Liver (tissue), 9 donors: Measurements from ENCODE around the gene CCDC187. TPM values are rescaled to one million over a fixed set of nuclear protein-coding genes. Genes with fewer than 3 reads are reported as not detected.

Experiments used
- DNase-seq: peaks from one replicate; pipeline ENCODE4 v3.0.0-alpha.2; 2017; ENCODE audit warnings: low spot score
- H3K27ac ChIP-seq, 2 donors: one replicate each; pipeline ENCODE4 v1.7.0; 2013; ENCODE audit warnings: inconsistent platforms in 2 of 2, low read length in 2 of 2, control low read depth in 1 of 2, low read depth in 1 of 2, mild to moderate bottlenecking in 1 of 2
- H3K27me3 ChIP-seq, 4 donors: one replicate each; pipeline versions ENCODE4 v1.6.1 to v1.7.0; 2013; ENCODE audit warnings: low read length in 3 of 4, inconsistent platforms in 1 of 4, mild to moderate bottlenecking in 1 of 4, moderate library complexity in 1 of 4; ENCODE audit not compliant: control insufficient read depth in 4 of 4, insufficient read depth in 4 of 4
- H3K36me3 ChIP-seq, 4 donors: one replicate each; pipeline versions ENCODE4 v1.6.1 to v1.7.0; 2013; ENCODE audit warnings: low read length in 3 of 4, mild to moderate bottlenecking in 3 of 4, low read depth in 1 of 4, moderate library complexity in 1 of 4; ENCODE audit not compliant: control insufficient read depth in 4 of 4, insufficient read depth in 3 of 4
- H3K4me1 ChIP-seq, 4 donors: one replicate each; pipeline versions ENCODE4 v1.6.1 to v1.7.0; 2013; ENCODE audit warnings: low read length in 3 of 4, mild to moderate bottlenecking in 3 of 4, moderate library complexity in 1 of 4; ENCODE audit not compliant: control insufficient read depth in 4 of 4, insufficient read depth in 4 of 4
- H3K4me3 ChIP-seq, 3 donors: one replicate each; pipeline versions ENCODE4 v1.6.1 to v1.7.0; 2013; ENCODE audit warnings: low read length in 3 of 3, control low read depth in 1 of 3, low read depth in 1 of 3, mild to moderate bottlenecking in 1 of 3
- H3K9ac ChIP-seq, 2 donors: one replicate each; pipeline ENCODE4 v1.7.0; 2013; ENCODE audit warnings: low read length in 2 of 2, mild to moderate bottlenecking in 2 of 2, moderate library complexity in 2 of 2, control low read depth in 1 of 2, low read depth in 1 of 2
- H3K9me3 ChIP-seq, 4 donors: one replicate each; pipeline versions ENCODE4 v1.6.1 to v1.7.0; 2013; ENCODE audit warnings: low read length in 3 of 4; ENCODE audit not compliant: control insufficient read depth in 4 of 4
- CTCF ChIP-seq: fragments of 150-350 bp; IDR thresholded peaks from 2 replicates; pipeline ENCODE4 v1.5.1; 2017; ENCODE audit warnings: improper control_type of control experiment, low read depth, low read length; ENCODE audit not compliant: missing input control
- EGR1 ChIP-seq, 2 donors: IDR thresholded peaks; 2 replicates each; pipeline ENCODE4 v1.6.1; 2016 to 2018; ENCODE audit warnings: antibody characterized with exemption in 2 of 2, low read depth in 2 of 2
- FOXA1 ChIP-seq: IDR thresholded peaks from 2 replicates; pipeline ENCODE4 v1.6.1; 2016; ENCODE audit warnings: antibody characterized with exemption
- FOXA2 ChIP-seq: IDR thresholded peaks from 2 replicates; pipeline ENCODE4 v1.6.1; 2016; ENCODE audit warnings: antibody characterized with exemption
- GABPA ChIP-seq, 2 donors: IDR thresholded peaks in 1 of 2; conservative IDR thresholded peaks in 1 of 2; 2 replicates each; pipeline ENCODE4 v1.6.1; 2016; ENCODE audit warnings: antibody characterized with exemption in 2 of 2, mild to moderate bottlenecking in 1 of 2, moderate library complexity in 1 of 2
- HNF4A ChIP-seq, 2 donors: conservative IDR thresholded peaks; 2 replicates each; pipeline ENCODE4 v1.6.1; 2016; ENCODE audit warnings: antibody characterized with exemption in 2 of 2, mild to moderate bottlenecking in 2 of 2
- HNF4G ChIP-seq: IDR thresholded peaks from 2 replicates; pipeline ENCODE4 v1.6.1; 2016; ENCODE audit warnings: antibody characterized with exemption
- JUND ChIP-seq, 2 donors: IDR thresholded peaks; 2 replicates each; pipeline ENCODE4 v1.6.1; 2016; ENCODE audit warnings: antibody characterized with exemption in 2 of 2
- MAX ChIP-seq: IDR thresholded peaks from 2 replicates; pipeline ENCODE4 v1.6.1; 2016; ENCODE audit warnings: antibody characterized with exemption
- NR2F2 ChIP-seq: IDR thresholded peaks from 2 replicates; pipeline ENCODE4 v1.6.1; 2016; ENCODE audit warnings: antibody characterized with exemption
- REST ChIP-seq: IDR thresholded peaks from 2 replicates; pipeline ENCODE4 v1.6.1; 2016; ENCODE audit warnings: antibody characterized with exemption, mild to moderate bottlenecking
- RXRA ChIP-seq, 2 donors: IDR thresholded peaks; 2 replicates each; pipeline ENCODE4 v1.6.1; 2017 to 2018; ENCODE audit warnings: antibody characterized with exemption in 2 of 2, mild to moderate bottlenecking in 1 of 2
- SP1 ChIP-seq: IDR thresholded peaks from 2 replicates; pipeline ENCODE4 v1.6.1; 2018; ENCODE audit warnings: antibody characterized with exemption, mild to moderate bottlenecking
- TAF1 ChIP-seq: conservative IDR thresholded peaks from 2 replicates; pipeline ENCODE4 v1.6.1; 2016; ENCODE audit warnings: antibody characterized with exemption, mild to moderate bottlenecking
- YY1 ChIP-seq: IDR thresholded peaks from 2 replicates; pipeline ENCODE4 v1.6.1; 2016; ENCODE audit warnings: antibody characterized with exemption, mild to moderate bottlenecking
- ZBTB33 ChIP-seq: IDR thresholded peaks from 2 replicates; pipeline ENCODE4 v1.6.1; 2016; ENCODE audit warnings: antibody characterized with exemption
- WGBS: extraction: QIAGEN DNeasy Blood & Tissue Kit; methylation state at CpG from one replicate; pipeline ENCODE4 v1.1.7; 2013; 5-methylcytosine and 5-hydroxymethylcytosine counted together
- polyA plus RNA-seq, 2 donors: library from polyadenylated mRNA; stranded (reverse) in 1 of 2; unstranded in 1 of 2; fragments of 200-250 nt in 1 of 2; fragments of >200 nt in 1 of 2; fragmentation: Nextera tagmentation in 1 of 2; extraction: Ambion mirVana in 1 of 2; gene quantifications; one replicate each; pipeline versions ENCODE4 v1.2.1 to v1.2.3, GENCODE V29; 2013 to 2015
- total RNA-seq, 2 donors: library from RNA; depleted of rRNA; stranded (reverse); fragments of >200 nt; gene quantifications; one replicate each; pipeline ENCODE4 v1.2.3, GENCODE V29; 2014
- donor health status: healthy.
- donor health status: healthy.
- donor health status: healthy.
- donor health status: healthy.
- donor health status: healthy.

CCDC187 gene
- total and polyA plus RNA-seq, 4 donors, result 0.05 TPM; not detected in 3

GRCh38 chr9:136342181-136343120 is 38.6 kb upstream of the CCDC187 start (continued):
- TF ChIP-seq REST (no peak), EGR1 (IDR thresholded peaks at IDR 0.05; ENCODE audit: low read depth in 2 of 2) (no peak), GABPA (IDR thresholded peaks at IDR 0.05 in 1 of 2, conservative IDR thresholded peaks at IDR 0.05 in 1 of 2) (no peak), CTCF (no peak)

- no peaks in the 10 kb centered on the region for H3K27me3 ChIP-seq
- WGBS, result 86% methylated on average over 10 of the region's 10 CpGs
- TF ChIP-seq HNF4A (conservative IDR thresholded peaks at IDR 0.05), result no peak
- TF ChIP-seq GABPA (IDR thresholded peaks at IDR 0.05 in 1 of 2, conservative IDR thresholded peaks at IDR 0.05 in 1 of 2), result no peak
- TF ChIP-seq CTCF, result no peak
- no peak for TF ChIP-seq ZBTB33
- no peak for TF ChIP-seq YY1
- no peak for TF ChIP-seq FOXA1
- TF ChIP-seq FOXA2, result no peak
- no peak for TF ChIP-seq SP1
- no peak for TF ChIP-seq EGR1 (IDR thresholded peaks at IDR 0.05; ENCODE audit: low read depth in 2 of 2)
- no peak for TF ChIP-seq REST
- TF ChIP-seq MAX, result no peak
- no peak for TF ChIP-seq JUND (IDR thresholded peaks at IDR 0.05)
- TF ChIP-seq NR2F2, result no peak
- no peak for TF ChIP-seq RXRA (IDR thresholded peaks at IDR 0.05)
- no peak for TF ChIP-seq TAF1
- no peak for TF ChIP-seq HNF4G
- no peak overlapping the region for H3K9ac ChIP-seq
- H3K9me3 ChIP-seq, result no peaks in the 10 kb centered on the region
- no peaks in the 10 kb centered on the region for H3K36me3 ChIP-seq
- H3K4me3 ChIP-seq, result no peak overlapping the region
- H3K4me1 ChIP-seq, result peaks cover 0 to 11% (median 6%) of the 10 kb centered on the region in 4 donors
- no peak overlapping the region for H3K27ac ChIP-seq
- DNase-seq, result no peak
These were observed 37.9 kb upstream of the CCDC187 start for GRCh38 chr9:136341769-136342168.
